Measurements from ENCODE around the gene ABLIM2.
A peak's percentile ranks its signal among the peaks of the same experiment; 100 is the strongest.

ABLIM2 gene

DNA sequence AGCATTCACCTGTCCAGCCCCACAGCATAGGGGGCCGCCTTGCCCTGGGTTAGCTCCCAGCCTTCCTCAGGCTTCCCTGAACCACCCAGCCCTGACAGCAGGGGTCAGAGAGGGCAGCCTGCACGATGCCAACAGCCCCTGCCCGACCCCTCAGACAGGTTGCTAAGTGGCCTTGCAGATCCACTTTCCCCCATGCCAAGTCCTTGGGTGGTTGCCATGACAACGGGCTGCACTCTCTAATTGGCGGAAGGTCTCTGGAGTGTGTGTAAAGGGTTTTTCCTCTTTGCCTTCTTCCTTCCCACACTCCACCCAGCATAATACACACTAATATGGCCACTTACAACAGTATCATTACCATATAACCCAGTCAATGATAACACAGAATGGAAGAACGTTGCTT is 119.3 kb downstream of the ABLIM2 start:
- DNase-seq, result no peak

DNA sequence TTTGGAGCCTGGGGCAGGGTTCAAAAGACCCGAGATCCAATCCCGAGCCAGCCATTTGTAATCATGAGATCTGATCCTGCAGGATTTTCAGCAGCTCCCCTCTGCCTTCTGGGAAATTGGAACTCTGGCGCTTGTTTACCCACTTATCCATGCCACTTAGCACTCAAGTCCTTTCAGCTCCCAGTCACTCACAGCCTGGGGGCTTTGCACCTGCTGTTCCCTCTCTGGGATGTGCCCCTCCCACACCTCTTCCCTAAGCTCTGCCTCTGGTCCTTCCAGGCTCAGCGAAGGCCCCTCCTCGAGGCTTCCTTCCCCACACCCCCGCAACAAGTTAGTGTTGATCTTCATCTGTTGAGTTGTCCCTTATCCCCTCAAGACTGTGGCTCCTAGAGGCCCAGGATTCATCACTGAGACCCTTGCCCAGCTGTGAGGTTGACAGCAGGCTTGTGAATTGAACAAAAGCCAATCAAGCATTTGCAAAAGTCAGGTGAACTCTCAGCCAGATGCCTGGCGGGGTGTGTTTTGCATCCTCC is 119.8 kb downstream of the ABLIM2 start:
- no peak for DNase-seq

DNA sequence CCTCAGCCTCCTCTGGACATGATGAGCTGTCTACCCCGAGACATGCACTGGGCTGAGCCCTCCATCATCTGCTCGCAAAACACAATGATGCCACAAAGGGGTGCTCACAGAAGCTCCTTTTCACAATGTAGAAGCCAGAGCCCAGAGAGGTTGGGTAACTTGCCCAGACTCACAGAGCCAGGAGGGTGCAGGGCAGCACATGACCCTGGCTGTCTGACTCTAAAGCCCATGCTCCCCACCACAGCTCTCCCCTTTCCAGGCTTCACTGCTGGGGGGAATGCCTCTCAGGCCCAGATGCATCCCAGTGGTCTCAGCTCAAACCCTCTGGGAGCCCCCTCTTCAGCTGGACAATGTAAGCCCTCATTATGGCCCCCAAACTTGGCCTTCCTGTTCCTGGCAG is 120.5 kb downstream of the ABLIM2 start:
- DNase-seq, result no peak

DNA sequence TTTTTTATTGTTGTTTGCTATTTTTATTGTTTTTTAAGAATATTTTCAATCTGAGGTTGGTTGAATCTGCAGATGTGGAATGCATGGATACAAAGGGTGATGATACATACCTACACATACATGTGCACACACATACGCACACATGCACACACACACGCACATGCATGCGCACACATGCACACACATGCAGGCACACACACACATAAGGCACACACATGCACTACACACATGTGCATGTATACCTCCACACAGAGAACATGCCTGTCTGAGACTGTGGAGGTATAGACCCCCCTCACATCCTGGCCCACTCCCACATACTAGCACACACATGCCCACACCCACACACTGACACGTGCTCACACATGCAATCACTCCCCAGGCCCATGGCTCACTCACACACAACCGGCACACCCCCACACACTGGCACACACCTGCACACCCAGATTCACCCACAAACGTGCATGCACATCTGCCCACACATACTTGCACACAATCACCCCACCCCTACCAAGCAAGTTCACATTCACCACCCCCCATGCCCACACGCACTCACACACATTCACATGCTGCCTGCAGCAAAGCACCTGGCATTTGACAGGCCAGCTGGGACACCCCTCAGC is 121.4 kb downstream of the ABLIM2 start:
- DNase-seq, result no peak

DNA sequence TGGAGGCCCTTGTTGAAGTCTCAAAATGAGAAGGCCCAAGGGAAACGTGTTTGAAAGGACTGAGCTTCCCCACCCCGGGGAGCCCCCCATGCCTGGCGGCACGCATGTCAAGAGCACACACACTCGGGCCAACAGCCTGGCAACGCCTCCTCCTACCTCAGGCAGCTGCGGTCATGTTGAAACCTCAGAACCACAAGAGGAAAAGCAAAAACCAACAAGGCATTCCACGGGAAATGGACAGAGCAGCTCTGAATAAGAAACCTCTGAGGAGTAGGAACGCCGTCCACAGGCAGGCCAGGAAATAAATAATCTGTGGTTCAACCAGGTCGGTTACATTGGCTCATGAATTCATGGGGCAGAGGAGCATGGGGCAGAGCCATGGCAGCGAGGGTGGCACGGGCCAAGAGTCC is 123.2 kb downstream of the ABLIM2 start:
- peak; percentile 9 for DNase-seq

DNA sequence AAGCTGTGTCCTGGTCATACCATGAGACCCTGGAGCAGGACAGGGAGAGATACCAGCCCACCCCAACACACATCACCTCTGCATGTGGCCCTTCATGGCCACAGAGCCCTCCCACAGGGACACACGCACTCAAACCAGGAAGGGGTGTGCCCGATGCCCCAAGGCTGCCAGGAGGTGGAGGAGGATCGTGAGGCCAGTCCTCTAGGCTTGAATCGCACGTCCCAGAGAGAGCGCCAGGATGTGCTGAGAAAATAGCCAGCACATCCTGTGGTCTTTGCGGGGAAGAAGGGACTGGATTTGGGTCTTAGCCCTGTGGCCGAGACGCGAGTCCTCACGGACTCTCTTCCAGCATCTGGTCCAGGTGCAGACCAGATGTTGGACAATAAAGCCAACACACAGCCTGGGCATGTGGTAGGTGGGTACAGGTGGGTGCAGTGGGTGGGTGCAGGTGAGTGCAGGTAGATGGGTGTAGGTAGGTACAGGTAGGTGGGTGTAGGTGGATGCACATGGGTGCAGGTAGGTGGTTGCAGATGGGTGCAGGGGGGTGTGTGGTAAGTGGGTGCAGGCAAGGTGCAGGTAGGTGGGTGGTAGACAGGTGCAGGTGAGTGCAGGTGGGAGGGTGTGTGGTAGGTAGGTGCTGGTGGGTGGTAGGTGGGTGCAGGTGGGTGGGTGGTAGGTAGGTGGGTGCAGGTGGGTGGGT is 124.6 kb downstream of the ABLIM2 start:
- no peak for DNase-seq

DNA sequence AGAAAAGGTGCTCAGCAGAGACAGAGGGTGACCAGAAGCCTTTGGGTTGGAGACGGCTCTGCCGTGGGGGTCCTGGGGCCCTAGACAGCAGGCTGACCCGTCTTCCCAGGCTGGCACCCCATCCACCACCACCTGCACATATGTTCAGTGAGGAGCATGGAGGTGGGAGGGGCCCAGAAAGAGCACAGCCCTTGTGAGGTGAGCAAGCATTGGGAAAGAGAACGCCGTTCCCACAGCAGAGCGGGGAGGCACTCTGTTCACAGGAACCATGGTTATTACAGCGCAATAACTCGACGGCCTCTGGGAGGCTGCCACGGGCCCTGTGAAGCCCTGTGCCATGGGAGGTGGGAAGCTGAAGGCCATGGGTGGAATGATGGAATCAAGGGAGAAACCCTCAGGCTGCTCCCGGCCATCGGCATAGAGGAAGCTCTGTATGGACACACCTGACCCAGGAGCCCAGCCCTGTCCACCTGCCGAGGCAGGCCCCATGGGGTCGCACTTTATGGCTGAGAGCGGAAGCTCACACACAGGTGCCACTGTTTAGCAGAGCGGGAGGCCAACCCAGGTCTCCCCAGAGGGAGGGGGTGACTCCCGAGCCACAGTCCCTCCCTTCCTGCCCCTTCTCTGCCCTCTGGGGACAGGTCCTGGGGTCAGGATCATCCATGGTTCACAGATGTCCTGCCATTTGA is 125.4 kb downstream of the ABLIM2 start:
- DNase-seq, result no peak

DNA sequence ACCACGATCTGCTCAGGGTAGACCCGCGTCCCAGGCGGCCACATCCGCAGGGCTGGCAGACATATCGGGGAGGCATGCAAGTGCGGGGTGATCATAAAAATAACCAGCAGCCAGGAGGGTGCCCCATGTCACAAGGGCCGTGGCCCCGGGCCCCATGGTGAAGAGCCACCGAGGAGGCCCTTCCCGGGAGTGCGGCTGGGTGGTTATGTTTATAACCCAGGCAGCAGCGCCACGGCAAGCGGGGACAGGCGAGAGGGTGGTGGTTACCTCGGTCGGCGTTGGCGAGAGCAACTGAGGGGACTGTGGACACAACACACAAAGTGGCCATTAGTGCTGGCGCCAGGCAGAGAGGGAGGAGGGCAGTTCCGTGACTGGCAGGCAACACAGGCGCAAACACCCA is 126.2 kb downstream of the ABLIM2 start:
- no peak for DNase-seq

DNA sequence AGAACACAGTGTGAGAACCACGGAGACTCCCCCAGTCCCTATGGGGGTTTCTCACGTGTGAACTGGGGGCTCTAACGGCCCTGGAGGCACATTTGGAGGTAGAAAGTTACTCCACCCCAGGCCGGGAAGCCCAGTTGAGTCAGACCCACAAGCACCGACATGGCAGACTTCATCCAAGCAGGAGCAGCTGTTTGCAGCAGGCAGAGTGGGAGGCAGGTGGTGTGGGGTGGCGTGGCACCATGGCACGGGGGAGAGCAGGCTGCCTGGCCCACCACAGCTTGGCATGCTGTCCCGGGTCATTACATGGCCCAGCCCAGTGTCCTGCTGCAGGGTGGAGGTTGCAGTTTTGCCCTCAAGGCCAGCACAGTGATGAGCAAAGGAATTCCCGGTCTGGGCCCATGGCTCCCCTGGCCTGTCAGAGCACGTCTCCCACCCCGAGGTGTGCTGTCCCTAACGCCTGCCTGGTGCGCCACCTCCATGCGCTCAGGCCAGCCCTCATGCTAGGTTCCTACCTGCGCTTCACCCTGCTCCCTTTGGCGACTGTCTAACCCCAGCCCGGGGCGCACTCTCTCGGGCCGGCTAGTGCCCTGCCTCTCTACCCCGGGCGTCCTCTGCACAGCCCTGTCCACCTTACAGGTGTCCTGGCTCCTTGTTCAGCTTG is 128.4 kb downstream of the ABLIM2 start:
- DNase-seq, result no peak

DNA sequence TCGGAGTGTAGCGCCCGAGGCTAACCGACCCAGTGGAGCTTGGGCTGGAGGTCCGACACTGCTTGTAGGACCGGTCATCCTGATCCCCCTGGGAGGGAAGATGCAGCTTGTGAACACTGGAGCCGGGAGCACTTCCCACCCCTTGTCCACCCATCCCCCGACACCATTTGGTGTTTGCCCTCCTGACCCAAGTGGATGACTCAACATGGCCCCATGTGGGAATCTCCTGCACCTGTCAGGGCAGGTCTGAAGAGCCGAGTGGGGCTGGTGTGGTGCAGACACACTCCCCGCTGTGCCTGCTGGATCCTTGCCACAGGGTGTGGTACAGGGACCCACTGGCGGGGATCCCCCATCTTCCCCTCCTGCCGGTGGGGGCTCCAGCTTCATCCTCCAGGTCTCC is 128.9 kb downstream of the ABLIM2 start:
- DNase-seq, result no peak

DNA sequence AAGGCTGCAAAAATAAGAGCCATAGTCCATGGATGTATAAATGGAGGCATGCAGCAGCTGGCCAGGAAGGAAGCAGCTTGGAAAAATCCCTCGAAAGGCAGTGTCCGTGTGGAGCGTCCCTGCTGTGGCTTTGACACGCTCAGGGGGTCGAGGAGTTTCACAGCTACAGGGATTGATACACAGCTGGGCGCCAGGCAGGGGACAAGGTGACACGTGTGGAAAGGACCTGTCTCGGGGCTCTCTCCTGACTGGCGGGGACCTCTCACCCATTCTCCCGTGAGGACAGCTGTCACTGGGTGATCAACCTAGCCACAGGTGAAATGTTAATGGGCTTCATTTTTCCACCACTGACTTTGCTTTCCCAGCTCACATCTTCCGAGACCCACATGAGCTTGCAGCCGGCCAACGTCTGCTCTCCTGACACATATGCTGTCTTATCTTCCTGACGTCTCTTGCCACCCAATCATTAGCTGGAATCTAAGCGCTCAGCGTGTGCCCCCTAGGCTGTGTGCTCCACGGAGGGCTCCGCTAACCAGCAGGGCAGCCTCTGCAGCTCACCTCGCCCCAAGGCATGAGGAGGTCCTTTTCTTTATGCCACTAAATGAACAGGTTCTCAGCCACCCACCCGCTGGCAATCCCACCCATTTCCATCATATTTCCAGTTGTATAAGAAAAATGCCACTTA is 129.6 kb downstream of the ABLIM2 start:
- no peak for DNase-seq

DNA sequence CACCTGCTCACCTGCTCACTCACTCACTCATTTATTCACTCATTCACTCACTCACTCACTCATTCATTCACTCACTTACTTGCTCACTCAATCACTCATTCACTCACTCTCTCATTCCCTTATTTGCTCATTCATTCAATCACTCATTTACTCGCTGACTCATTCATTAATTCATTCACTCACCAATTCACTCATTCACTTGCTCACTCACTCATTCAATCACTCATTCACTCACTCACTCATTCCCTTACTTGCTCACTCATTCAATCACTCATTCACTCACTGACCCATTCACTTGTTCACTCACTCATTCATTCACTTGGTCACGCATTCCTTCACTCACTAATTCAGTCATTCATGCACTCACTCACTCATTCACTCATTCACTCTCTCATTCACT is 130.2 kb downstream of the ABLIM2 start:
- no peak for DNase-seq

DNA sequence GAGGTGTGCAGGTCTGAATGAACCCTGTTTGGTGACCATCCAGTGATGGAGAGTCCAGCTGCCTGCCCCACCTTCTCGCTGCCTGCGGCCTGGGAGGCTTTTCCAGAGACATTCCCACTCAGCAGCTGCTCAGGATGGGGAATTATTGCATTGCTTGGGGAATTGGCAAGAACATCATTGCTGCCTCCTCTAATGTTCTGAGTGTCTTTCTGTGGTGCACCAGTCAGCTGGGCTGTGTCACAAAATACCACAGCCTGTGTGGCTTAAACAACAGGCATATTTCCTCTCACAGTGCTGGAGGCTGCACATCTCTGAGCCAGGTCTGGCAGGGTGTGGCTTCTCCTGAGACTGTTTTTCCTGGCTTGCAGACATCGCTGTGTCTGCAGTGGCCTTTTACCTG is 132.2 kb downstream of the ABLIM2 start:
- DNase-seq, result no peak

DNA sequence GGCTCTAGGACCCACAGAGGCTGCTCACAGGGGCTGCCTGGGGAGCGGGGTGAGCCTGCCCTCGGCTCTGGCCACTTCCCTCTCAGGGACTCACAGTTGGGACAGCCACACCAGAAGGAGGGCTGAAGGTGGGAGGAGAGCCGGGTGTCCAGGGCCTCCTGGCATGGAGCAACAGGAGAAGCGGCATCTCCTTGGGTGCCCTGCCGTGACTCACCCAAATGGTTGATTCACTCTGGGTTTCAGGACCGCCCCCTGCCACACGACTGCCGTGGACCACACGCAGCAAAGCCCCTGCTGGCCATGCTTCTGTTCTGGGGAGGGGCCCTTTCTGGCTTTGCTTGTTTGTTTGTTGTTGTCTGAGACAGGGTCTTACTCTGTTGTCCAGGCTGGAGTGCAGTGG is 132.9 kb downstream of the ABLIM2 start:
- no peak for DNase-seq

DNA sequence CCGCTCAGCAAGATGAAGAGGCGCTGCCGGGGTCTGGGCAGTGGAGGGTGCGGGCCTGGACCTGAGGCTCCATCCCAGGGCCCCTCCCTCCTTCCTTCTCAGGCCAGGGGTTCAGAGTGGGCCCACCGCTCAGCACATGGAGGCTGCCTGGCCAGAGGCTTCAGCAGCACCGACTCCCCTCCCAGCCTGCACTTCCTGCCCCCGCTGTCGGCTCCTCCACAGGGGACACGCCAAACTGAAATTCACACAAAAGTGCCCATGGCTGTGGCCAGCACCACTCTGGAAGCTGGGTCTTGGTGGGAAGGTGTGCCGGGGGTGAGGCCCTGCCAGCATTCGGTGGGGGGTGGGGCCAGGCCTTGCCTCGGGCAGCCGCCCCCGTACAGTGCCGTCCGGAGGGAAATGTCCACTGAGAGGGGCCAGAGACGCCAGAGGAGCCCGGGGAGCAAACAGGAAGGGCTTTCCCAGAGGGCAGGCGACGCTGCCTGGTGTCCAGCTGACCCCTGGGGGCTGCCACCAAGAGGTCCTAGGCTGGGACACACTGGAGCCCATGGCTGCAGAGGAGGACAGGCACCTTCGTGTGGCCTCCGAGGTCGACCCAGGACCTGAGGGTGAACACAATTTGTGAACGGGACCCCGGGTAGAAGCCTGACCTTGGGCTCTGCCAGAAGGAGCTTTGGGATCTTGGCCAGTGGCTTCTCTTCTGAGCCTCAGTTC is 134.4 kb downstream of the ABLIM2 start:
- DNase-seq, result no peak

DNA sequence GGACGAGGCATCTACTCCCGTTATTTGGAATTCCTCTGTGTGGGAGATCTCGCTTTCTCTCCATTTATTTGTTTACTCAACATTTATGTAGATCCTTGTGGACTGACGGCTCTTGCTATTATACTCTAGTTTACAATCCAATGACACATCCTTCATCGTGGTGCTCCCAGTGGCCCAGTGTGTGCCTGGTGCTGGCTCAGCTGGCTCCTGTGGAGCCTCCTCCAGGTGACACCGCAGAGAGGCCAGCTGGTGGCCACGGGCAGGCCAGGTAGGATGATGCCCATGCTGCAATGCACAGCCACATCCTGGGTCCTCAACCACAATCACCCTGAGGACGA is 134.9 kb downstream of the ABLIM2 start:
- no peak for DNase-seq

DNA sequence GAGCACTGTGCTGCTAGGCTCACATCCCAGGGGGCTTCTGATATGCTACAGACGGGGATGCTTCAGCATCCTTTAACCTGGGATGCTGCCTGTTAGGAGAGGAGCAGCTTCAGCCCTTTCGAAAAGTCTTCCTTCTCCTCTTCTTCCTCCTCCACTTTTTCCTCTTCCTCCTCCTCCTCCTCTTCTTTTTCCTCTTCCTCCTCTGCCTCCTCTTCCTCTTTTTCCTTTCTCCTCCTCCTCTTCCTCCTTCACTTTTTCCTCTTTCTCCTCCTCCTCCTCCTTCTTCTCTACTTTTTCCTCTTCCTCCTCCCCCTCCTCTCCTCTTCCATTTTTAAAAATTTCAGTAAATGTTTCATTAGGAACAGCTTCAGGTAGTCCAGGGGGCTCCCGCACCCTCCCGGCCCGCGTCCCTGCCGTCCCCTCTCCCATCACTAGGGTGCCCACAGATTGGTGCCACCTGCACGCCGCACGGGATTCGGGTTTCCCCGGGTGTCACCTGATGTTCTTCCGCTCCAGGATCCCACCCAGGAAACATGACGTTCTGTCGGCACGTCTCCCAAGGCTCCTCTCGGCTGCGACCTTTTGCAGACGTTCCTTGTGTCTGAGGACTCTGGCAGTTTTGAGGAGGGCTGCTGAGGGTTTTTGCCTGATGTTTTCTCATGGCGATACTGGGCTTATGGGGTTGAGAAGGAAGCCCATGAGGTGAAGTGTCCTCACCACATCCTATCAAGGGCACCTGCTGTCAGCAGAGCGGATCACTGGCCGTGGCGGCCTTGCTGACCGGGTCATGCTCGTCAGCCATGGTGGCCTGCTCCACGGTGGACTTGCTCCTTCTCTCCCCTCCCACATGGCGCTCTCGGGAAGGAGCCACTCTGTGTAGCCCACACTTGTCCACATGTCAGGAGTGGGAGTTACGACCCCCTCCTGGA is 135.6 kb downstream of the ABLIM2 start:
- no peak for DNase-seq

DNA sequence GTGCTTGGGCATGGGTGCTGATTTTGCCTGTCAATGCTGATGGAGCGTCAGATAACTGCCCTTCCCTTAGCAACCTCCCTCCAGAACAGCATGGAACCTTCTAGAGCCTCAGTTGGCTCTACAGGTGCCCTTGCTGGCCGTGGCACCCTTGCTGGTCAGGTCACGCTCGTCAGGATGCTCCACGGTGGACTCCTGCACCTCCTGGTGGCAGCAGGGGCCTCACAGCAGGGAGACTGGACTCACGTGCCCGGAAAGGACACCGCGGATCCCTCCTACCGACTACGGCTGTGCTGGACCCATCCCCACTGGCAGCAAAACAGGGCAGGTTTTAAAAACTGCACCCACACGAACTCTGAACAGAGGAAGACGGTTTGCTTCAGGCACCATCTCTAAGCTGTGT is 136.8 kb downstream of the ABLIM2 start:
- DNase-seq, result no peak

DNA sequence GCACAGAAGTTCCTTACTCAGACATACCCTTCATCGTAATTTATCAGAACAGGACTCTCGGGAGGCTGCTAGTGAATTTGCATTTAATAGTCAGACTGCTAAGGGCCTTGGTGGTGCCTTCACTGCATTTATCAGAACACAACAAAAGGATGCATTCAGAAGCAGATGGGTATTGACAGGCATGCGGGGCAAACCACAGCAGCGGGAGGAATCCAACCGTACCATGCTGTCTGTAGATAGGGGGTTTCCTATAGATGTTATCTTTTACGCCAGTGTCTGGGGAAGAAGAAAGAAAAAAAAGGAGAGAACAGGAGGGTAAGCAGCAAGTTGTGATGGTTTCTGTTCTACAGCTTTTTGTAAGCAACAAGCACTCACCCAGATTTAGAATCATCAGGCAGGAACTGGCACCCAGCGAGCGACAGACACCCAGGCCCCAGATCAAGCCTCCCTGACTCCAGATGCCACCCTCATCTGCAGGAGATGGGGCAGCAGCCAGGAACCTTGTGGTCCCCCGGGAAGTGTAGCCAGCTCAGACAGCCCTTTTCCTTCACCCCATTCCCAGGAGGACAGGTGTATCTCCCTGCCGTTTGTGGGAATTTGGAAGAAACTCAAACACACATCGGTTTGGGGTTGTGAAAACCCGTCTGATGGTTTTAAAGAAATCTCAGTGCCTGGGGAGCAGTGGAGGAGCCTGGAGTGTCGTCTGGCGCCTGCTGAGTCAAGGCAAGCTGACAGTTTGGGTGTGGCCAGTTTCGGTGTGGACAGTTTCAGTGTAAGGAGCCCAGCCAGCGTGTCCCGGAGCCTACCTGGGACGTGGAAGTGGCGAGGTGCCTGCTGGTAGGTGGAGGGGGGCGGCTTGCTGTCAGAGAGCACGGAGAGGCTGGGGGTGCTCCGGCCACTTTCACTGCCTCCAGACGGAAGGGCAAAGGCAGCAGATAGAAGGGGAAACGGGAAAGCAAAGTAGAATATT is 138.9 kb downstream of the ABLIM2 start:
- no peak for DNase-seq

DNA sequence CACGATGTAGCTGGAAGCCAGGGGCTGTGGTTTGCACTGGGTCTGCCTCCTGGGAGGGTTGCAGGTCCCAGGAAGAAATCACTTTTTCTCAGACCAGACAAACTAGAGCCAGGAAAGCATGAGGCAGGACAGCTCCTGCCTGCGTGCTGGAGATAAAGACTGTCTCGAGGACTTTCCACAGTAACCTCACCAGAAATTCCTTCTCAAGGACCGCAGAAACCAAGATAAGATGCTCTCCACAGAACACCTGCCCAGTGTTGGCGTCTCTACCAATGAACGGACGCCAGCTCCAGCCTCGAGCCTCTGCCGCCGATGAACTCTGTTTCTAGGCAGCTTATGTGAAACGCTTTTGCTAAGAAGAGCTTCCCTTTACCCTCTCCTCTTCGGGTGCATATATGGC is 142.1 kb downstream of the ABLIM2 start:
- no peak for DNase-seq

Measured in CD4-positive, alpha-beta T cell treated with Interleukin-12 subunit alpha and Interleukin-12 subunit beta, for 1 hour (primary cell).